SK-N-SH treated with all-trans-retinoic acid at 6 μM for 48 hours (cell line): ENCODE data around the gene ANKRD6.

Experiments
- ARNTL ChIP-seq: fragments of 450-650 bp; formaldehyde crosslinking; IDR thresholded peaks from 2 replicates; pipeline ENCODE4 v1.5.0; 2020; ENCODE audit warnings: low read depth, mild to moderate bottlenecking, moderate library complexity, borderline replicate concordance
- RARB ChIP-seq: fragments of 250-450 bp; sonication (Bioruptor Pico); IDR thresholded peaks from 2 replicates; pipeline ENCODE4 v1.8.0; 2021; ENCODE audit warnings: mild to moderate bottlenecking, moderate library complexity
- ZFP30 ChIP-seq: fragments of 450-650 bp; formaldehyde crosslinking; IDR thresholded peaks from 2 replicates; pipeline ENCODE4 v1.5.0; 2022; ENCODE audit warnings: mild to moderate bottlenecking, moderate library complexity

DNA sequence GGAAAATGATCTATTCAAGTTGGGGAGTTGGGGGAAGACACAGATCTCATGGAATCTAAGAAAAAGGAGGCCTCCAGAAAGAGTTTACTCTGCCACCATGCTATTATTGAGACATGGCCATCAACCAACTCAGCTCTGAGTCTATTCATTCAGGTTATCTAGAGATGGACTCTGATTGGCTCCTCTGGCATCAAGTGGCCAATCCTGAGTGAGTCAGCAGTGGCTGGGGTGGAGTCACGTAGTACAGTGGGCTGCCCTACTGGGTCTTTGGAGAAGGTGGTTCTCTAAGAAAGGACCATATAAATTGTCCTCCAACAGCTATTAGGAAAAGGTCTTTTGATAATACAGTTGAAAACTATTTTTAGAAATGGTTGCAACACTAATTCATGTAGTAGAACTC lies 163.5 kb downstream of the ANKRD6 start:
- TF ChIP-seq RARB (no peak), ZFP30 (CRISPR knock-in tag) (no peak), ARNTL (CRISPR knock-in tag) (no peak)
